ENCODE results near the gene PLEKHF1.
"Not testable (repeated sequence)": the region's sequence is repeated elsewhere in the genome, so short reads cannot be mapped to it uniquely, and the experiment has no call there.

PLEKHF1 gene, protein sequence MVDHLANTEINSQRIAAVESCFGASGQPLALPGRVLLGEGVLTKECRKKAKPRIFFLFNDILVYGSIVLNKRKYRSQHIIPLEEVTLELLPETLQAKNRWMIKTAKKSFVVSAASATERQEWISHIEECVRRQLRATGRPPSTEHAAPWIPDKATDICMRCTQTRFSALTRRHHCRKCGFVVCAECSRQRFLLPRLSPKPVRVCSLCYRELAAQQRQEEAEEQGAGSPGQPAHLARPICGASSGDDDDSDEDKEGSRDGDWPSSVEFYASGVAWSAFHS

GRCh38 chr19:29665215-29665825 lies at the start of gene PLEKHF1:
Gene PLEKHF1, plus strand, starts transcription at chr19:29665461. Its CDS starts 8,379 bp downstream, at chr19:29673840.
- DNase-seq, result peak; percentile 93

DNA sequence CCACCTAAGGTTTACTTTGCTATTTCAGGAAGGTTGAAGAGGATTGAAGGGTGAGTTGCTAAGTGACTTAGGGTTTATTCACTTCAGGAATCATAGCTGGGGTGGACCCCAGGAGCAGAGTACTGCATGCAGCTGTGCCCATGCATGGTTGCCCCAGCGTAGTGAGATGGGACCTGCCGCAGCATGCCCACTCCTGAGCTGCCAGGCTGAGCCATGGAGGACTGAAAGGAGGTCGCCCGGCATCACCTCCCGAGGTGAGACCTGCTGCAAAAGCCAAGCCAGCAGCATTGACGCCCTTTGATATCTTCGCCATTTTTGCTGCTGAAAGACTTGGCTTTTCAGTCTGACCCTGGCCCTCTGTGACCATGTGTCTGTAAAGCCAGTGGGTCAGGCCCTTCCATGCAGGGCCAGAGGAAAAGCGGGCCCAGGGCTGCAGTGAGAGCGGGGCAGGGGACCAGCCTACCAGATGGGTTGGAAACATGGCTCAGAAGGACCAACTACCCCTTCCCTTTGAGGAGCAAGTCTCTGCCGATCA lies 49.3 kb upstream of the PLEKHF1 start:
- no peak for DNase-seq

GRCh38 chr19:29616541-29616940 lies 48.7 kb upstream of the PLEKHF1 start:
- no peak for DNase-seq

DNA sequence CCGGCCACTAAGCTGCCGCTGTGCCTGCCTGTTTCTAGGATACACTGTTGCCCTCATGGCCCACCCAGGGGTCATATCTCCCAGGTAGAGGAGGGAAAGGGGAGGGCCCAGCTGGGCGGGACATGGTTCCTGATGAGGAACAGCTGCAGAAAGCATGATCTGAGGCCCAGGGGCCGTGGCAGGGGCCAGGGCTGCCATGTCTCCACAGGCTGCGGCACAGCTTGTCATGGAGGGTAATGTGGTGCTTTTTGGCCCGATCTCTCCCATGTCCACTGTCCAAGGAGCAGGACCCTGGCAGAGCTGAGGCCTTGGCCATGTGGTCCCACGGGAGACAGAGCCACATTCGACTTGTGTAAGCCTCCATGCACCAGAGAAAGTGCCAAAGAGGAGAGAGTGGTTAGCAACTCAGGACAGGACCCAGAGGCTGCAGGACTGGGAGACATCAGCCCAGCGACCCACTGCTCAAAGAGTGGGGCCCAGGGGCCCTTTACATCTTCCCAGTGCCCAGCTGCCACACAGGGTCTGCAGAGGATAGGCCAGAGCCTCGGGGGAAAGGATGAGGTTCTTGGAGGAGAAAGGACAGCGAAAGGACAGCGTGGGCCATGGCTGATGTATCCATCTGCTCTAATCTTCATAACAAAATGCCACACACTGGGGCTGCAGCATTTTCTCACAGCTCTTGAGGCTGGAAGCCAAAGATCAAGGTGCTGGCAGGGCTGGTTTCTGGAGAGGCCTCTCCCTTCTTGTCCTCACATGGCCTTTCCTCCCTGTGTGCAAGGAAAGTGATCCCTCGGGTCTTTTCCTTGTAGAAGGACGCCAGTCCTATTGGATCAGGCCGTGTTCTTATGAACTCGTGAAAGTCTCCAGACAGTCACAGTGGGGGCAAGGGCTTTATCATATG lies 47.6 kb upstream of the PLEKHF1 start:
- no peak for DNase-seq

GRCh38 chr19:29618434-29618833 lies 46.8 kb upstream of the PLEKHF1 start:
- DNase-seq, result no peak

DNA sequence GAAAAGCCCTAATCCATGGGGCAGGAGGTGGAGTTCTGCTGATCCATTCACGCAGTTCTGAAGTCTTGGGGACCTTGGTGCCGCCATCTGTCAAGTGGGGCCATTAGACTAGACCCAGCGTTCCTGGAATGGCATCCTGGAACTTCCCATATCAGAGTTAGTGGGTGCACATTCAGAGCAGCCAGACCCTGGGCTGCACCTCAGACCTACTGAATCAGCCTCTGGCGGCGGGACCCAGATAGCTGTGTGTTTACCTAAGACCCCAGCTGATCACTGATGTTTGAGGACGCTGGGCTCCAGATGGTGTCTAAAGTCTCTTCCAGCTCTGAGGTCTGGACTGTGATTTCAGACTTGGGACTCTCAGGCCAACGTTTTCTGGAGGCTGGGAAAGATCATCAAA lies 46.4 kb upstream of the PLEKHF1 start:
- DNase-seq, result no peak

DNA sequence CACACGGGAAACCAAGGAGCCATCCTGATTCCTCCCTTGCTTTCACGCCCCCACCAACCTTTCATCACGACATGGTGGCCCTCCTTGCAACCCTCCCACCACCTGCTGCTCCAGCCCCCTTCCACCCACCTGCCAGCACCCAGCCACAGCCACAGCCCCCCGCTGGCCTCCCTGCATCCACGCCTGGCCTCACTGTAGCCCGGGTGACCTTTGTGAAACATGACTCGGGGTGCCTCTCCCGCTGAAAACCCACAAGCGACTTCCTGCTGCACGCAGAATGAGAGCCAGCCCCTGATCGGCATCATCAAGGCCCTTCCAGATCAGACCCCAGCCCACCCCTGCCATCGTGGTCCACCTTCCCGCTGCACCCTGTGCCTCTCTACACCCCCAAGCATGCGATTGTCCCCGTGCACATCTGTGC lies 44.3 kb upstream of the PLEKHF1 start:
- DNase-seq, result no peak

- peak; percentile 65 for DNase-seq
Observed at GRCh38 chr19:29622166-29623070, 42.8 kb upstream of the PLEKHF1 start.

- no peak for DNase-seq
Observed at GRCh38 chr19:29623726-29624488, 41.4 kb upstream of the PLEKHF1 start.

- no peak for DNase-seq
Observed at GRCh38 chr19:29624489-29625185, 40.6 kb upstream of the PLEKHF1 start.

DNA sequence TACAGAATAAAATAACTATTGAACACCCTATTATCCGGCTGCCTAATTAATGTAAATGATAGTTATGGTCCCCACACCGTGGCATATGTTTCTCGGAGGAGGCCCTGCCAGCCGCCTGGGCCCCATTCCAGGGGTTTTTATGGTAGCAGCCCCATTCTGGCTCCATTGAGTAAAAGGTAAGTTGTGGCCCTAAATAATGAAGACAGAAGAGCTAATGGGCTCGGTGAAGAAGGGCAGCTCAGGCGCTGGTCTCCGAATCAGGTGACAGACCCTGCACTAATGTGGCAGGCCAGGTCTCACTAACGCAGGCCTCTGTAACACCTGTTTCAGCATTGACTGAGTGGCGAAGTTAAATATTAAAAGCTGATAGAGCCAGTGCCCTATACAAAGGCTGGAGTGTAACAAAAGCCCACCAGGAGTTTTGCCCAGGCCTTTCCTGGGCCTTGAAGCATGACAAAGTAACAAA lies 40.0 kb upstream of the PLEKHF1 start:
- no peak for DNase-seq

GRCh38 chr19:29626386-29626785 lies 38.9 kb upstream of the PLEKHF1 start:
- no peak for DNase-seq

DNA sequence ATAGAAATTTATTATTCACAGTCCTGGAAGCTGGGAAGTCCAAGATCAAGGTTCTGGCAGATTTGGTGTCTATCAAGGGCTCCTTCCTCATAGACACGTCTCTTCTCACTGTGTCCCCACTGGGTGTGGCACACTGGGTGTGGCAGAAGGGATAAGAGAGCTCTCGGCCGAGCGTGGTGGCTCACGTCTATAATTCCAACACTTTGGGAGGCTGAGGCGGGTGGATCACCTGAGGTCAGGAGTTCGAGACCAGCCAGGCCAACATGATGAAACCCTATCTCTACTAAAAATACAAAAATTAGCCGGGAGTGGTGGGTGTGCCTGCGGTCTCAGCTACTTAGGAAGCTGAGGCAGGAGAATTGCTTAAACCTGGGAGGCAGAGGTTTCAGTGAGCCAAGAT lies 38.4 kb upstream of the PLEKHF1 start:
- not testable (repeated sequence) for DNase-seq

DNA sequence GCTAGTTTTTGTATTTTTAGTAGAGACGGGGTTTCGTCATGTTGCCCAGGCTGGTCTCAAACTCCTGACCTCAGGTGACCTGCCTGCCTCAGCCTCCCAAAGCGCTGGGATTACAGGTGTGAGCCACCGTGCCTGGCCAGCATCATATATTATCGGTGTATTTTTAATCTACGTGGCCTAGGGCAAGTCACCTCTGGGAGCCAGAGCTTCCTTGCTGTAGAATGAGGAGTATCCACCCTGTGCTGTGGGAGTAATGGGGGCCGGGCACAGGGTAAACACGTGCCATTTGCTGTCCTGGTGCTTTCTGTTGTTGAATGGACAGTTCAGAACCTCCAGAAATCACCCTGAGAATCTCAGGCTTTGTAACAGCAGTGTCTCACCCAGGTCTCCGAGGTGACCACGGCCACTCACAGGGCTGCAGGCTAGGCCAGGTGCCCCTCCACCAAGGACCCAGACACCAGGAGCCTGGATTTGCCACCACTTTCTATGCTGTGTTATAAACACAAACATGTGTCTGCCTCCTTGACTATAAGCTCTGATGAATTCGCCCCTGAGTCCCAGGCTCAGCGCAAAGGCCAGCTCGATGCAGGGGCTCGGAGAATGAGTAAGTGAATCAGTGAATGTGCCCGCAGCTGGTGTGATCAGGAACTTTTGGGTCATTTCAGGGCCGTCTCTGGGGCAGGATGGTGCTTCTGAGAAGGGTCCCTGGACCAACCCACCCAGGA lies 36.4 kb upstream of the PLEKHF1 start:
- DNase-seq, result no peak

- DNase-seq, result no peak
Observed at GRCh38 chr19:29629836-29630534, 35.3 kb upstream of the PLEKHF1 start.

- DNase-seq, result no peak
Observed at GRCh38 chr19:29630655-29631054, 34.6 kb upstream of the PLEKHF1 start.

- DNase-seq, result no peak
Observed at GRCh38 chr19:29631450-29631849, 33.8 kb upstream of the PLEKHF1 start.

DNA sequence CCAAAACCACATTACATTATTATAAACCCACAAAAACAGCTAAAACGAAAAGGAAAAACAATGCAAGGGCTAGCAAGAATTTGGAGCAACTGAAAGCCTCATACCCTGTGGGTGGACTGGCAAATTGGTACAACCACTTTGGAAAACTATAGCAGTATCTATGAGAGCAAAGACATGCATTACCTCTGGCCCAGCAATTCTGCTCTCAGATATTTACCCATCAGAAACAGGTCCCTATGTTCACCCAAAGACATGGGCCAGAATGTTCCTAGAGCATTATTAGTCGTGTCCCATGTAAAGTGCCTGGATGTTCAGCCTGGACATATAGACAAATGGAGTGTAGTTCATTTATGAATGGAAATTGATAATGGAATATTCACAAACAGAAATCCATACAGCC lies 31.3 kb upstream of the PLEKHF1 start:
- no peak for DNase-seq

GRCh38 chr19:29634423-29635130 lies 30.7 kb upstream of the PLEKHF1 start:
- no peak for DNase-seq
